ENCODE results near the gene TMEM128.
"Not testable (repeated sequence)": the region's sequence is repeated elsewhere in the genome, so short reads cannot be mapped to it uniquely, and the experiment has no call there.

Gene TMEM128

GRCh38 chr4:4254199-4254598 lies 6.2 kb upstream of the TMEM128 start:
- no peak for DNase-seq

GRCh38 chr4:4249866-4250265 lies 1.8 kb upstream of the TMEM128 start:
- no peak for DNase-seq

- DNase-seq, result not testable (repeated sequence)
Observed at GRCh38 chr4:4249342-4249741, 1.3 kb upstream of the TMEM128 start.

GRCh38 chr4:4248885-4249203 lies 821 bp upstream of the TMEM128 start:
- DNase-seq, result no peak

GRCh38 chr4:4247696-4248028 lies 361 bp downstream of the TMEM128 start:
- DNase-seq, result peak in 1 of 2 experiments; percentile 21

GRCh38 chr4:4245172-4245571 lies 2.9 kb downstream of the TMEM128 start:
- no peak for DNase-seq

- not testable (repeated sequence) for DNase-seq
Observed at GRCh38 chr4:4239551-4239950, 8.5 kb downstream of the TMEM128 start.

- no peak for DNase-seq
Observed at GRCh38 chr4:4233610-4234009, 14.4 kb downstream of the TMEM128 start.

GRCh38 chr4:4228356-4228668 lies 19.7 kb downstream of the TMEM128 start:
- DNase-seq, result no peak

GRCh38 chr4:4227510-4228355 lies 20.3 kb downstream of the TMEM128 start:
- DNase-seq, result no peak

- no peak for DNase-seq
Observed at GRCh38 chr4:4226606-4227438, 21.2 kb downstream of the TMEM128 start, which contains the start of gene OTOP1. TSS of gene OTOP1 (minus strand) at chr4:4226929. CDS start at chr4:4226864, 65 bp downstream.

- DNase-seq, result no peak
Observed at GRCh38 chr4:4225915-4226605, 22.0 kb downstream of the TMEM128 start.

- DNase-seq, result no peak
Observed at GRCh38 chr4:4217113-4217512, 30.9 kb downstream of the TMEM128 start.

- DNase-seq, result no peak
Observed at GRCh38 chr4:4216648-4217047, 31.4 kb downstream of the TMEM128 start.

- not testable (repeated sequence) for DNase-seq
Observed at GRCh38 chr4:4213674-4214073, 34.3 kb downstream of the TMEM128 start.

- DNase-seq, result no peak
Observed at GRCh38 chr4:4206204-4206603, 41.8 kb downstream of the TMEM128 start.

- DNase-seq, result no peak
Observed at GRCh38 chr4:4204401-4204745, 43.6 kb downstream of the TMEM128 start.

GRCh38 chr4:4203688-4204400 lies 44.2 kb downstream of the TMEM128 start:
- no peak for DNase-seq

GRCh38 chr4:4202510-4202909 lies 45.5 kb downstream of the TMEM128 start:
- DNase-seq, result no peak

GRCh38 chr4:4200624-4201023 lies 47.4 kb downstream of the TMEM128 start:
- DNase-seq, result no peak

- no peak for DNase-seq
Observed at GRCh38 chr4:4195354-4195753, 52.7 kb downstream of the TMEM128 start.

- not testable (repeated sequence) for DNase-seq
Observed at GRCh38 chr4:4188557-4188956, 59.5 kb downstream of the TMEM128 start.

All from AML-193 (cell line).